ENCODE data around the gene DDOST.

GRCh38 chr1:20612221-20612746 is 48.9 kb downstream of the DDOST start:
- TF ChIP-seq EZH2 (IDR thresholded peaks at IDR 0.05; ENCODE audit: borderline replicate concordance, low read depth, low read length, severe bottlenecking) (no peak), CTCF (IDR thresholded peaks at IDR 0.05; ENCODE audit: borderline replicate concordance, extremely low read depth, low read length, poor library complexity, severe bottlenecking) (no peak)
